NCI-H1105 treated with DMSO at 0.1 percent for 48 hours (cell line): Measurements from ENCODE around the gene COPB2.
A peak's percentile ranks its signal among the peaks of the same experiment; 100 is the strongest.
"Not testable (repeated sequence)": the region's sequence is repeated elsewhere in the genome, so short reads cannot be mapped to it uniquely, and the experiment has no call there.

Experiments
- DNase-seq: peaks from one replicate; lab custom pipeline; 2025; lab: John Stamatoyannopoulos, UW

COPB2 gene

DNA sequence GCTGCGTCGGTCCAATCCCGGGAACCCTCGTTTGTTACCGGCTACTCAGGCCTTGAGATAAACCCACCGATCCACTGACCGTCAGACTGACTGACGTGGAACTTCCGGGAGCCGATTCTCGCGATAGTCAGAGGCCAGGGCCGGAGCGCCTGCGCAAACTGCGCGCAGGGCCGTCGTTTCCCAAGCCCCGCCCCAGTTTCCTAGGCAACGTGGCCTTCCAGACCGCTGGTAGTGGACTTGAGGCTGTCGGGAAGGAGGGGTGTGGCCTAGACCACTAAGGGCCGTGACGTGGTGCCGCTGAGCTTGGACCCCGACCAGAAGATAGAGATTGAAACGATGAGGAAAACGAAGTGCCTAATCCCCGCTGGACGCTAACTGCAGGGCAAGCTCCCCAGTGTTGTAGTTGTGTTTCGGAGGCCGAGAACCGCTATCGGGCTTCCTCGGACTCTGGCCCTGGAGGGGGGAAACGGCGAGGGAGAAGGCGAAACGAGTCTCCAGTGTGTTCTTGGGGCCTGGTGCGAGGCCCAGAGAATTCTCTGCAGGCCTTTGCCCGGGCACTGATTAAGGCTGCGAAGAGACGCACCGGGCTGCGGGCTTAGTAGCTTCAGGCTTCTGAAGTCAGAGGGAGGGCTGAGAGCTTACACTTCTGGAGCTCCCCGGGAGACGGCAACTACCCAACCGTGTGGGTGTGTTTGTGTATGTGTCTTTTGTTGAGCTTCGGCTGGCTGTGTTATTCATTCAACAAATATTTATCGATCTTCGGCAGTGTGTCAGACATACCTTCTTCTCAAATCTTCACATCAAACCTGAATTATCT is at the start of gene COPB2:
COPB2 (minus strand) TSS at position 96 of the 817 bp plus-strand sequence. CDS start 97 bp downstream, outside the sequence.
- DNase-seq = peak; percentile 99

DNA sequence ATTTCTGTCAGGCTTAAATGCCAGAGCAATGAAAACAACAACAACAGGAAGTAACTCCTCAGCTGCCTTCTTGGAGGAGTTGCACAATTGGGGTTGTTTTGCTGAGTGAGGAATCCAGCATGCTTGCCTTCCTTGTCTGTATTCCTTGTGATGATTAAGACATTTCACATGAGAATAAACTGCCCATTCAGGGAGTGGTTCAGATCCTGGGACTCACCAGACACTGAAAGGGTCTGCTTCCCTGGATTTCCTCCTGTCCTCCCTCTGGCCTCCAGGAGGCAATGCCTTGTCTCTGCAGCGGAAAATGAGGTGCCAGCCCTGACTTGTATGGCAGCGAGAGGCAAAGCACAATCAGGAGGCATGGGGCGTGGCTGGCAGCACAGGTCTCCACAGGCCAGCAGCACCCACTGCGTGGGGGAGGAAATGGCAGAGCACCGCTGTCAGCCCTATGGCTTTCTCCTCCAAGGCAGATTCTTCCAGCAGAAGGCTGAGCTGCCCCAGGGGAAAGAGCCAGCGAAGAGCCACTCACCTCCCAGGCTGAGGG is 45.4 kb upstream of the COPB2 start:
- DNase-seq = no peak

DNA sequence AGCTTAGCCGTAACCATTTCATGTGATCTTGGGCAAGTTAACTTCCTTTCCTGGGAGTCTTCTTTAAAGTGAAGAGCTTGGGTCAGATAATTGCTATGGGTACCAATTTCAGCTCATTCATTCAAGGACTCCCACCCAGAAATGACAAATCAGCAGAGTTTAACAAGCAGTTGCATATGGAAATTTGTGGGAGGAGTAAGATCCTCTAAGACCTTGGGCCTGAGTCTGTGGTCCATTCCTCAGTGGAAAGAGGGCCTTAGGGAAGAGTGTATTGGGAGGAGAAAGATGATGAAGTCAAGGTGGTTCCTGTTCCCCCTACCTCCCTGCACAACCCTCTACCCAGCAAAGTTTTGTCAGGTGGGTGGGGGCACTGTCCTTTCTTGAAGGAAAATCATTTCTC is 44.8 kb upstream of the COPB2 start:
- no peak for DNase-seq

- DNase-seq = no peak
These were observed 43.6 kb upstream of the COPB2 start for GRCh38 chr3:139433089-139433488.

GRCh38 chr3:139430493-139430892 is 41.0 kb upstream of the COPB2 start:
- peak; percentile 17 for DNase-seq

DNA sequence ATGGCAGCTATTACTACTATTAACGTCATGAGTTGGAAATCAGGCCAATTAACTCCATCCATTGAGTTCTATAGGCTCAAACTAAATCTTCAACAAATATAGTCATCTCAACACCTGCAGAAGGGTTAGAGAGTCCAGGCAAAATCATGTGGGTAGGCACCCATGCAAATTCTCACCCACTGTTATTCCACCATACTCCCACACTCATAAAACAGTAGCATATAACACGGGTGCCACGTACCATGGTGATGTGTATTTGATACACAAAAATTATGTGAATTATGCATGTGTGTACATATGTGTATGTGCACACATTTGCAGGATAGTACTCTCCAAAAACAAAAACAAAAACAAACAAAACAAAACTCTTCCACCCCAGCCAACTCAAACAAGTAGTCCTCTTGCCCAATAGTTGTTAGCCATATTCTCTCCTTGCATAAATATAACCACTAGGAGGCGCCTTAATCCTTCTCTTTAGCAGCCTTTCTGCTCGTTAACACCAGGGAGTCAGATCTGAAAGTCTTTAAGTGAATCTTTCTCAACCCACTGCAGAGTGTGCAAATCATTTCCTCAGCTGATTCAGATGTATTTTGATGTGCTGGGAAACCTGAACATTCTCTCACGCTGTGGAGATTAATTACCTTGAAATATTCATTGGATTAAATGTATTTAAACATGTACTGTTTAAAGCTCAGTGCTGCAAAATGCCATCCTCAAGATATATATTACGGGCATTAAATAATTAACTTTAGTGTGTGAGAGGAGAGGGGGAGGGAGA is 38.0 kb upstream of the COPB2 start:
- DNase-seq = peak; percentile 91

GRCh38 chr3:139425745-139426400 is 36.4 kb upstream of the COPB2 start:
- DNase-seq = no peak

- DNase-seq = no peak
These were observed 33.8 kb upstream of the COPB2 start for GRCh38 chr3:139423232-139423631.

GRCh38 chr3:139421460-139421859 is 32.0 kb upstream of the COPB2 start:
- no peak for DNase-seq

DNA sequence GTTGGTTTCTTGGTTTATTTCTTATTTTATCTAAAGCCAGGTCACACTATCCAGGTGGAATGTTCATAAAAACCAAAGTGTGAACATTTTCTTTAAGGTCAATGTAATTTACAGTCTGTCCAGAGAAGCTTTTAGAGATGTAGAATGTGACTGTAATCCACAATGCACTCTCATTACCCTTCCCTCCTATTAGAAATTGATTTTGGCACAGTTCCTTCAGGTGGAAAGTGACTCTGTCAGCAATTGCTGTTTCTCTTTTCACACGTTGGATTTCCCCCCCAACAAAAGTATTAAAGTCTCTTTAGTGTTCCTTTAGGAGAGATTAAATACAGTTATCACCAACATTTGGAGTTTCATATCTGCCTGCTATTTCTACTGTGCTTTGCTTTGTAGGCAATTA is 31.6 kb upstream of the COPB2 start:
- peak; percentile 48 for DNase-seq

DNA sequence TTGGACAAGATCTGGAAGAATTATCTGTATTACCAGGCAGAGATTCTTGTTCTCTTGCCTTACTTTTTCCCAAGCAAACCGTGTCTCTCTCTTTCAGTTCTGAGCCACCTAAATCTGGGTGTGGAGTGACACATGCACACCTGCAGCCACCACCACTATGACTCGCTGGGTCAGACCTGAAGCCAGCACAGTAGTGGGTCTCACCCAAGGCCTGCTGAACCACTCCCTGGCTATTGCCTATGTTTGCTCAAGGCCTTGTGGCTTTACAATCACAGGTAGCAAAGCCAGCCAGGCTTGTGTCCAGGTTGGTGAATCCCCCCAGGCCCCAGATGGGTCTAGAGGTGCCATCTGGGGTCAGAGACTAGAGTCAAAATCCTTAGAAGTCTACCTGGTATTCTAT is 28.7 kb upstream of the COPB2 start:
- no peak for DNase-seq

- DNase-seq = no peak
These were observed 26.8 kb upstream of the COPB2 start for GRCh38 chr3:139416275-139416674.

- DNase-seq = no peak
These were observed 25.3 kb upstream of the COPB2 start for GRCh38 chr3:139414608-139415224.

DNA sequence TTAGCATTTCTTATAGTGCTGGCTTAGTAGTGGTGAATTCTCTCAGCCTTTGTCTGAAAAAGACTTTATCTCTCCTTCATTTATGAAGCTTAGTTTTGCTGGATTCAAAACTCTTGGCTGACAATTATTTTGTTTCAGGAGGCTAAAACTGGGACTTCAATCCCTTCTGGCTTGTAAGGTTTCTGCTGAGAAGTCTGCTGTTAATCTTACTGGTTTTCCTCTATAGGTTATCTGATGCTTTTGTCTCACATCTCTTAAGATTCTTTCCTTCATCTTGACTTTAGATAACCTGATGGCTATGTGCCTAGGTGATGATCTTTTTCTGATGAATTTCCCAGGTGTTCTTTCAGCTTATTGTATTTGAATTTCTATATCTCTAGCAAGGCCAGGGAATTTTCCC is 23.4 kb upstream of the COPB2 start:
- DNase-seq = not testable (repeated sequence)

DNA sequence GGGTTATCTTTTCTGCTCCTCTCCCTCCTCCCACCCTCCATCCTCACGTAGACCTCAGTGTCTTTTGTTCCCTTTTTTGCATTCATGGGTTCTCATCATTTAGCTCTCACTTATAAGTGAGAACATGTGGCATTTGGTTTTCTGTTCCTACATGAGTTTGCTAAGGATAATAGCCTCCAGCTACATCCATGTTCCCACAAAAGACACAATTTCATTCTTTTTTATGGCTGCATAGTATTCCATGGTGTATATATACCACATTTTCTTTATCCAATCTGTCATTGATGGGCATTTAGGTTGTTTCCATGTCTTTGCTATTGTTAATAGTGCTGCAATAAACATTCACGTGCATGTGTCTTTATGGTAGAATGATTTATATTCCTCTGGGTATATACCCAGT is 11.7 kb upstream of the COPB2 start:
- not testable (repeated sequence) for DNase-seq

GRCh38 chr3:139396707-139397106 is 7.3 kb upstream of the COPB2 start:
- no peak for DNase-seq

GRCh38 chr3:139394116-139394515 is 4.7 kb upstream of the COPB2 start:
- no peak for DNase-seq

GRCh38 chr3:139388821-139389551 is 461 bp downstream of the COPB2 start:
- peak; percentile 37 for DNase-seq

DNA sequence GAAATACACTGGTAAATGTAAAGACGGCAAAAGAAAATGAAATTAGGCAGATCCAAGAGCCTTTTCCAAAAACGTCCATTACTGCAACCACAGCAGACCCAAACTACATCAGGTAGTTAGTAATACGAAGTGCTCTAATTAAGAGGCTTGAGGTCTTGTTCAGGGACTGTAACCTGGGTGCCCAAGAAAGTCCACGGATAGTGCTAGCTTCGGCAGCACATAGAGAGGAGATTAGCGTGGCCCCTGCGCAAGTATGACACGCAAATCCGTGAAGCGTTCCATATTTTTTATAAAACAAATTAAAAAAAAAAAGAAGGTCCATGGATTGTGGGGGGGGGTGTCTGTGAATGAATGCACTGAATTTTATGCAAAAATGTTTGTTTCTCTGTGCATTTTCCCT is 1.4 kb downstream of the COPB2 start:
- DNase-seq = no peak

GRCh38 chr3:139382291-139382690 is 7.2 kb downstream of the COPB2 start:
- not testable (repeated sequence) for DNase-seq

DNA sequence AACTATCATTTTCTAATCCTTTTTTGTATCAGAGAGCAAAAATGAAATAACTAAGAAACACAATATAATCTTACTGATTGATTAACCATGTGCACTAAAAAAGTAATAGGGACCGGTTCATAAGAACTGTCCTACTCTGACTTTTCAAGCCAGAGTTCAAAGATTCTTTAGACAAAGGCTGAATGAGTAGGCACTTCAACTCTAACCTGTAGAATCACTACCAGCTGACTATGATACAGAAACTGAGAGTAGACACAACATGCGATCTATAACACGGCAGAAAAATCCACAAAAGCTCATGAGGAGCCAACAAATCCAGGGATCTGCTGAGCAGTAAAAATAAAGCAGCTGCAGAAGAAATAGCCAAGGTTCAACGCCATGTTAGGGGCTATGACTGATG is 8.9 kb downstream of the COPB2 start:
- no peak for DNase-seq
